Stimulated activated CD4-positive, alpha-beta T cell treated with anti-CD3 and anti-CD28 coated beads, Interleukin-1b, Interleukin-23, amount 100 ng/mL, for 48 hours (primary cell): ENCODE results near the gene PBXIP1.

Experiments used
- DNase-seq: peaks from one replicate; pipeline ENCODE4 v3.0.0-alpha.2; 2020

PBXIP1 gene

DNA sequence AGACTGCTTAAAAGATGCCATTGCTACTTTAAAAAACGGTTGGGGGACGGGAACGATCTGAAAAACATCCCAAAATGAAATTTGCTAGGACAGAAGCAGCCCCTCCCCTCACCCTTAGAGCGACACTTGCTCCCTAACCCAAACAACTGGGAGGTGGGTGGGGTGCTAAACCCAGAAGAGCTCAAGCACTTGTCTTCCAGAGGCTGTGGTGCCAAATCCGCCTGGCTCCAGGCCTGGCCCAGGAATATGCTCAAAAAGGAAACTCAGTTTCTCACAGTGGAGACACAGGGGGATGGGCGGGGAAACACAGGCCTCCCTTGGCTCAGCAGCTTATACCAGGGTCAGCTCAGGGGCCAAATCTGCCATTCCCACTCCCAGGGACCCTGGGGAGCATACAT lies 644 bp upstream of the PBXIP1 start:
- DNase-seq: no peak

DNA sequence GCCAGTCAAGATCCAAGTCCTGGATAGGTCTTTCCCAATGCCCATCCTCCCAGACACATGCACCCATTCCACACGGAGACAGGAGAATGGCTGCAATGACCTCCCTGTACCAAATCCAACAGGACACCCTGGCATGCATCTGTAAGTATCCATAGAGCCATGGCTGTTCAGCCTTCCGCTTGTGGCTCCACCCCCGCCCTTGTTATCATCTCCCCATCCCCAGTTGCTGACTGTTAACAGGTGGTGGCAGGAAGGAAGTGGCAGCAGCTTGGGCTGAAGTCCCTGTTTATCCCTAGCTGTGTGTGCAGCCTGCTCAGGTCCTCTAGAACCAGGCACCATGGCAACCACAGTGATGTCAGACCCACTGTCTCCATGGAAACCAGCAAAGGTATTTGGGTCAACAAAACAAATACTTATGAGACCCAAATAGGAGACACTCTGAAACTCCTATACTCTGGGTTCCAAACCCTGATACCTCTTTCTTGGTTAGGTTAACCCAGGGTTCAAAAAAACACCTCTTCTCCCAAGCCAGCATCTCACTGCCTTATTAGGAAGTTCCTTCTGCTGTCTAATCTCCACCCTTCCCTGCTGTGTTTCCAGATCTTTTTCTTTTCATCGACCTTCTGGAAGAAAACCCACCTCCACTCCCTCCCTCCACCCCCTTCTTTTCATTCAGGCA lies 721 bp downstream of the PBXIP1 start:
- peak; percentile 87 for DNase-seq

DNA sequence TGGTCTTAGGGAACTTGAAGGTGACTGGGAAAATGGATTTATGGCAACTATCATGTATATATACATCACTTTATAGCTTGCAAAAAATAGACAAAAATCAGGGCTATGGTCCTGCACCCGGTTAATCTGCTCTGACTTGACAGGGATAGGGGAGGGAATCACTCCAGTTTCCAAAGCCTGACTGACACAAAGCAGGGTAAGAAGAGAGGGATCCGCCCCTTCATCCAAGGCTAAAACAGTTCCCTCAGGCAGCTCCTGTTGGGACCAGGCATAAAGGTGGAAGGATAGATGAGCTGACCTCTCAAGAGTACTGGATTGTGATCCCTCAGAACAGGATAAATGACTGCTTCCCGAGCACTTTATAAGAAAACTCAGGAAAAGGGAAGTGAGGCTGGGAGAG lies 1.4 kb downstream of the PBXIP1 start:
- DNase-seq: no peak

DNA sequence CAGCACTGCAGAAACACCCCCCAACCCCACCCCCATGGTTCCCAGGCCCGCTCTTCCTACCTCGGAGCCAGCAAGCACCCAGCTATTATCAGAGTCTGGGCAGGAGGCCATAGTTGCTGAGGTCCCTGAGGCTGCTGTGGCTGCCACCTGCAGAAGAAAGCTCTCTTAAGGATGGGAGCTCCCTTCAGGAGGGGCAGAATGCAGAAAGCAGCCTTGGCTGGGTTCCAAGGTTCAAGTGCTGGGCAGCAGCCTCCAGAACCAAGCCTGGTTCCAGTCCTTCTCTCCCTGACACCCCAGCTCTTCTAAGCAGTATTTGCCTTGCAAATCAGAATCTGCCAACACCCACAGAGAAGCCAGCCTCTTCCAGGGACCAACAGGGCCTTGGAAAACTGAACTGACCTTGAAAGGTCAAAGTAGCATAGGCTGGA lies 2.3 kb downstream of the PBXIP1 start:
- no peak for DNase-seq

DNA sequence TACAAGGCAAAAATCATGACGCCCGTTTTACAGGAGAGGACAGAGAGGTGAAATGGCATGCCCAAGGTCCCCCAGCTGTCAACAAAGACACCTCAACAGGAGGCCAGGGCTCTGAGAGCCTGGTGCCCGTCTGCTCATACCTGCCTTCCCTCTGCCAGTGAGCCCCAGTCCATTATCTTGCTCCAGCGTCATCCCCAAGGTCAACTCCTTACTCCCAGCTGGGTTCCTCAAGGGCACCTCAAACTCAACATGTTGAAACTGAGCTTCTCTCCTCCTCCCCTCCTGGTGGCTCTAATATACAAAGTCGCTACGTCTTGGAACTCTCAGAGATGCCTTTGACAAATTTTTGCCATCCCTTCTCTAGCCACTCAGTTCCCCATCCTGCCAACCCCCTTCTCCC lies 3.2 kb downstream of the PBXIP1 start:
- DNase-seq: no peak

DNA sequence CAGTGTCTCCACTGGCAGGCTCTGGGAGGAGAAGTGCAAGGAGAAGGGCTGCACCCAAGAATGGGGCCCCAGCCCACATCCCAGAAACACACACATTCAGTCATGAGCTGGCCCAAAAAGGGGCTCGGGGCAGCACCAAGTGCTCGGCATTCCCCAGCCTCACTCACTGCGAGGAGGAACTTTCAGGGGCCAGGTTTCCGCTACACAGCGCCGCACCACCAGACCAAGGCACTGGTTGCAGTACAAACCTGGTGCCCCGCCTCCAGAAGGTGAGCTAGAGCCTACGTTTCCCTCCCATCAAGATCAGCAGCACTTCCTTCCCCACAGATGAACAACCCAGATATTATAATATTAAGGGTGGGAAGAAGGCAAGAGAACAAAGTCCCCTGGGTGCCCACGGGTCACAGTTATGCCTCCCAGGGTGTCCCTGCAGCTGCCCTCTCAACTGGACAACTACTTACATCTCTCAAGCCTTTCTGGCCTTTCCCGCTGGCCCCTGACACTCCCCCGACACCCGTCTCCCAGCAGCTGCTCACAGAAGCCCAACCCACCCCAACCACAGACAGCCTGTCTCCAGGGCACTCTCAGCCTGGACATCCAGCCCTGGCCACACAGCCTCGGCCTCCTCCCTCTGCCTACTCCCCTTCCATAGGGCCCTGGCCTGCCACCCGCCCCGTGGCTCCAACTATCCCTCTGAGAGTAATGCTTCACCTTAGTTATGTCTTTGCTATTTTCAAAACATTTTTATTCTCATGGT lies 3.8 kb downstream of the PBXIP1 start:
- peak; percentile 65 for DNase-seq

DNA sequence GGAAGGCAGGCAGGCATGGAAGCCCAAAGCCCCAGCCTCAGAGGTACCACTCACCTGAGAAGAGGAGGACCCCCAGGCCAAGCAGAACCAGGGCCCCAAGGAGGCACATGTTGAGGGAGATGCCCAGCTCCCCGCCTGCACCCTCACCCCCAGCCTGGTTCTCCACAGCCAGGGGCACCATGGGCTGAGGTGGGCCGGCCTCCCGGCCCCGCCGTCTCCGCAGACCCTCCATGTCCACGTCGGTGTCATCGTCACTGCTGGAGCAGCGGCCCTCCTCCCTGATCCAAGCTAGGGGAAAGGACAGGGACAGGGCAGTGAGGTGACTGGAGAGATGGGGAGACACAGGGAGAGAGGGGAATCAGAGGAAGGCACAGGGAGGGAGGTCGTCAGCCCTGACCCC lies 7.8 kb downstream of the PBXIP1 start:
- DNase-seq: no peak

DNA sequence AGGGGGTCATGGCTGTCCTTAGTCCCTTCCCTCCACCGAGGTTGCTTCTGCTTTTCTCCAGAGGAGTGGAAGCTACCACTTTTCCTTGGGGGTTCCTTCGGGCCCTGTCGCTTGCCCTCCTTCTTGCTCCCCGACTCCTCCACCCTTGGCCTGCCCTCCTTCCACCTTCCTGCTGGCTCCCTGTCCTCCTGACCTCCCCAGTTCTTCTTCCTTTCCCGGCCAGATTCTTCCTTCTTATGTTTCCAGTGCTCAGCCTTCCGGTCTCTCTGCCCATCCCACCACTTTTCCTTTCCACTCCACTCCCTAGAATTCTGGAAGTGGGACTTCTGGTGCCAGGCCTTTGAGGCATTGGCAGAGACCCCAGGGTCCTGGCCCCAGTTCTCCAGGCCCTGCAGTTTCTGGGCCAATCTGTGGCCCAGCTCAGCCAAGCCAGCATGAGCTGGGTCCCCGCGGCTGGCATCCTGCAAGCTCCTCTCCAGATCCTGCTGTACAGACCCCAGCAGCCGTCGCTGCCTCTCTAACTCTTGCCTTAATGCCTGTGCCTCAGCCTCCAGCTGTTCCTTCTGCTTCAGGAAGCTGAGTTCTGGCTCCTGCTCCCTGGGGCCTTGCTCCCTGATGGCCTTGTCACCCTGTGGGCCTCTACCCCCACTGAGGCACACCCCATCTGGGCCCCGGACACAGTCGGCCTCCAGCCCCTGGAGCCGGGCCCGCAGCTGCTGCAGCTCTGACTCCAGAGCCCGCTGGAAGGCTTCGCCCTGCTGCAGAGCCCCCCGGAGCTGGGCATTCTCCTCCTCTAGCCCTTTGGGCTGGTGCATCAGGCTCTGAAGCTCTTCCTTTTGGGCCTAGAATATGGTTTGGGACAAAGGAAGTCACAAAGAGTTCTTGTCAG lies 9.7 kb downstream of the PBXIP1 start:
- no peak for DNase-seq

DNA sequence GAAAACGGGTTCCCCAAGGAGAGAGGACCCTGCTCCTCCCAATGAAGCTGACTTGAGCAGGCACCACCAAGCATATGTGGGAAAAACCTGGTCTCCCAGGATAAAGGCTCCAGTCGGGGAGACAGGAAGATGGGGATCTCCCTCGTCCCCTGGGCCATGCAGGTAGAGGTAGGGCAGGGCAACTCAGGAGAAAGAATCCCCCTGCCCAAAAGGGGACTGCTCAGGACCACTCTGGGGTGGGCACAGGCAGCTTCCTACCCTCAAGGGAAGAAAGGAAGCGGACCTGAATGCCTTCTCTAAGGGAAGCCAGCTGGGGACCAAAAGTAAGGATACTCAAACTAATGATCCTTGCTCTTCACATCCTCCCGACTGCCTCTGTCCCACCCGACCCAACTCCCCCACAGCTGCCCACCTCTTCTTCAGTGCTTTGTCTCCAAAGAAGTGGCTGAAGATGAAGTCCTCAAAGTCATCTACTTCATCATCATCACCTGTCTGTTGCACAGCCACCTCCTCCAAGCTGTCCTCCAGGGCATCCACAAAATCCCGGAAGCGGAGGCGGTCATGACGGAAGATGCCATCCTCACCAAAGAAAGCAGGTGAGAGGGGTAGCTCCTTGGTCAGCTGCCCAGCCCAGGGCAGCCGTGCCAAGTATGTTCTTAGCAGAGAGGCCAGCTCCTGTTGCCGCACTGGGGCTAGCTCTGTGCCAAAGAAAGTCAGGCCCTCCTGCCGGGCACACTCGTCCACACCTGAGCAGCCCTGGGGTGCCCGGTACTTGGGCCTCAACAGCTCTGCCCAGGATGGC lies 10.5 kb downstream of the PBXIP1 start:
- DNase-seq: no peak

DNA sequence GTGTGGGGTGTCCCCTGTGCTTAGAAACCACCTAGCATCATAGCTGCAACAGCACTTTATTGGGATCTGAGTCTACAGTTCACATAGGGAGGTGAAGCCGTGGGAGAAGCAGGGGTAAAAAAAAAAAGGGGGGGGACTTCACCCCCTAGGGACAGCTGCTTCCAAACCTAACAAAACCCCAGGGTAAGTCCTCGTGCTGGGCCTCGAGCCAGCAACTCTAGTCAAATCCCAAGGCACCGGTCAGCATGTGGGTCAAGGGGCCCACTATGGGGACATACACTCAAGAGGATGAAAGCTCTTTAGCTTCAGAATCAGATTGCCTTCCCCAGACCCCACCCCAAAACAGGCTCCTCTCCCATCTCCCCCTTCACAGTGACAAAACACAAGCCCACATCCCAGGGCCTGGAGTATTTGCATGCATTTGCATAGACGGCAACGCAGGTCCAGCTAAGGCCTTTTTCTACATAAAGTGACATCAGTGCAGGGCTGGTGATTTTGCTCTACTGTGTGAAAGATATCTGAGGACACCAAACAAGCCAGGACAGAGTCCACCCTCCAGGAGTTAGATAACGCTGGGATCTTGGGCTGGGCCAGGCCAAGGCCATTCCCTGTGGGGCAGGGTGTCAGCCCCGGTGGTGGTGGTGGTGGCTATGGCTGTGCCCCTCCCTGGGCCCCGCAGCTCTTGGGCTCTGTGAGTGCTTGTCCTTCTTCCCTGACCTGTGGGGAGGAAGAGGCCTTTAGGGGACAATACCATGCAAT lies 11.3 kb downstream of the PBXIP1 start:
- no peak for DNase-seq

DNA sequence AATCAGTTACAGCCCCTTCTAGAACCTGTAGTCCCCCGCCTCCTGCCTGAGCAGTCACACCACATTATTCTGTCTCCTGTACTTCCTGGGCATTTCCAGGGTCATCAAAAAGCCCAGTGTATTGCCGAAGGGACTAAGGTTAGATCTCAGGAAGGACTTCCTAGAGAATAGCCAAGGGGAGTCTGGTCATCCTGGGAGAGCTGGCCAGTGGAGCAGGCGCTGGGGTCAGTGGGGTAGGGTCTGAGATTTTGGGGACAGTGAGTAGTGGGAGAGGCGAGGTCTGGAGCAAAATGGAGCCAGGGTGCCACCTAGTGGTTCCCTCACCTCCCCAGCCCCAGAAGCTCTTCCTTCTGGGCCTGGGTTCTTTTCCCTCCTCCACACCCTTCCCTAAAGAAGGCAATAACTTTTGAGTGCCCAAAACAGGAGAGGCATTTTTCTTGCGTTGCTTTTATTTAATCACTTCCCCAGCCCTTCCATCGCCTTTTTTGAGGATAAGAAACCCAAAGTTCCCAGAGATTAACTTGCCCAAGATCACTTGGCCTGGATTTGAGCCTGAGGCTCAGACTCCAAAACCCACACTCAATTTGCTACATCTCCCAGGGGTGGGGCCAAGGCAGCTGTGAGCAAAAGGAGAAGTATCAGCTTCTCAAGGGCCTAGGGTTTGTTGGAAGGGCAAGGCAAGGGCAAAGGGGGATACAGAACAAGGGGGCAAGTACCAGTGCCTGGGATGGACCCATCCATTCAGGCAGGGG lies 12.1 kb downstream of the PBXIP1 start:
- DNase-seq: no peak

DNA sequence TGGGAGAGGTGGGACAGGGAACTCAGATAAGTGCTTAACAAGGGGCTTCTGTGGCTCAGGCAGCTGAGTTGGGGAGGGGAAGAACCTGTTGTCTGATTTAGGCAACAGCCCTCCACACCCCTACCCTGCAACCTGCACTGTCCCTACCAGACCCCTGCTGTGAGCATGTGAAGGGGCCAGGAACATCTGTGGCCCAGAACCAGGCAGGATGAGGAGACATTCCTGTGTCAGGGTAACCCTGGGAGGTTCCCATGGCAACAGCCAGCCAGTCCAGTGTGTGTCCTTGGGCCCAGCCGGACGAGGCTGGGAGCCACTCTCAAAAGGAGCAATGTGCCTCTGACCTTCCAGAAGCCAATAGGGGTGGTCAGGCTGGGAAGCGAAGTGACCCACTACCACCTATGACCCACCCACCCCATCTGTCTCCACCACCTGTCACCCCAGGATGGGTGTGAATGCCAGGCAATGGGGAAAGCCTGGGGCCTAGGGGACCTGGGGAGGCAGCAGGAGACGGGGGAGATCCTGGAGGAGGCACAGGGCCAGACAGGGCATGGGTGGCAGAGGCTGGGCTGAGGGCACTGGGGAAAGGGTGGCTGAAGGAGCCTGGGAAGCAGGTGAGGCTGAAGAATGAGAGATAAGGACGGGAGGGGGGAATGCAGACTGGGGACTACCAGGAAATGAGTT lies 14.4 kb downstream of the PBXIP1 start:
- no peak for DNase-seq

DNA sequence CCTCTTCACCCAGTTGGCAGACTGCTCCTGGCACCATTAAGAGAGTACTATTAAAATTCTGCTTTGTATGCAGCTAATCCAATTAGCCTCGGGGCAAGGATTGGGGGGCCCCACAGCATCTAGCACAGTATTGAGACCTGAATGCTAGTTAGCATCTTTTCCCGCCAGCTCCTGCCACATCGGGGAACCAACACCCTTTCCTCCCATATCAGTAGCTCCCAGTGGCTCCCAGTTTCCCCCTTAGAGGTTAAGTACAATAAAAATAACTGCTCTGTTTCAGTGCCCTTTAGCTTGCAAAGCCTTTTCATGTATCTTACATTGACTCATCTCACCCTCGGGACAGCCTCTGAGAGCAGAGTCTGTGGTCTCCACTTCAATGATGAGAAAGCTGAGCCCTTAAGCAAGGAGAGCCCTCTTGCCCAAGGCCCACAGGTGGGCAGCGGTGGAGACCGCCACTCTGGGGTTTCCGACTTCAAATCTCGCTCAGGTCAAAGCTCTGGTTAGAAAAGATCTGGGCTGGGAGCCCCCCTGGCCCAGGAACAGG lies 15.2 kb downstream of the PBXIP1 start:
- peak; percentile 19 for DNase-seq

DNA sequence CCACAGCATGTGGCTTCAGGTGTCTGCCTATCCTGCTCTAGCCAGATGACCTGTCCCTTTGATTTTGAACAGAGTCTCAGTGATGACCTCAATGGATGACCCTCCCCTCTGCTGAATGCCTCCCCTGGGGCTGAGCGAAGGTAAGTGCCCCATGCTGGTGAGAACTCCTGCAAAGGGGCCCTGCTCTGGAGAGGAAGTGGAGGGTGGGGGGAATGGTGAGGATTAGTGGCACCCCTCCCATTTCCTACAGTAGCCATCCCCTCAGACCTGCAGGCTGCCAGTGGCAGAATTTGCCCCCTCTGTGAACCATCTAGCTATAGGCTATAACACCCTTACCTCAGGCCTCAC lies 15.7 kb downstream of the PBXIP1 start:
- DNase-seq: no peak

DNA sequence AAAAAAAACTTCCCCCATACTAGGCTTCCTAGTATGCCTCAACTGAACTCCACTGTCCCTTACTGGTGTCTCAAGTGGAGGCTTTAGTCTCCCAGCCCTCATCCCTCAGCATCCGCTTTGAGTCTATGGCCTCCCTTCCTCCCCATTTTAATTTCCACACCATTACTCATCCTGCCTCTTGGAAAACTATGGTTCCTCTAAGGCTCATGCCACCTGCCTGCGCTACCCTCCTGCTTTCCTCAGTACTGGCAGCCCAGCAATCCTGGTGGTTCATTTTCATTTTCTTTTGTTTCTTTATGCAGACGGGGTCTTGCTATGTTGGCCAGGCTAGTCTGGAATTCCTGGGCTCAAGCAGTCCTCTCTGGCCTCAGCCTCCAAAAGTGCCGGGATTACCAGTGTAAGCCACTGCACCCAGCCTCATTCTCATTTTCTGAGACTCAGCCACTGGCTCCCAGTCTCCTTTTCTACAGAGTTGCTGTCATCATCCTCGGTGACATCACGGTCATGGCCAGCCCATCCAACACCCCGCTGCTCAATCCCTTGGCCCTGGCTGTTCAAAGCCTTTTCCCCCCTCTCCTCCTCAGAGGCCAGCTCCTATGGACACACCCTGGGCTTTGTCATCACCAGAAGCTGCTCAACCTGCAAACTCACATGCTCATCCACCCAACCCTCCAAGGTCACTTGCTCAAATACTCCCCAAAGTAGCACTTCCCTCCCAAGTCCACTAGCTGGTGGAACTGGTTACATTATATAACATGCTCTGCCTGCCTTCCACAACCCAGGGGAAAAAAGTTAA lies 17.1 kb downstream of the PBXIP1 start:
- DNase-seq: no peak

DNA sequence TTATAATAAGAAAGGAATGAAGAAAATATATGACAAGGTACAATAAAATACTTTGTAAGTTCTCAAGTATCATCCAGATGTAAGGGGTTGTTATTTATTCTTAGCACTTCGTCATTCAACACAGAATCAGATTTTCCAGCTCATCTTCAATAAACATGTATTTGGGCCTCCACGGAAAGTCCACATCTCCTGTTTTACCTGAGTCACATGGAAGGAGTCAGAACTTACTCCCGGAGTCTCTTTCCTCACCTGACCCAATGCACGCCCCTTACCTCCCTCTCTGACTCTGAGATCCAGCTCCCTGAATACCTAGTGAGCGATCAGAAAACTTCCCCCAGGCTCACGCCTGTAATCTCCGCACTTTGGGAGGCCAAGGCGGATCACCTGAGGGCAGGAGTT lies 17.9 kb downstream of the PBXIP1 start:
- DNase-seq: no peak

DNA sequence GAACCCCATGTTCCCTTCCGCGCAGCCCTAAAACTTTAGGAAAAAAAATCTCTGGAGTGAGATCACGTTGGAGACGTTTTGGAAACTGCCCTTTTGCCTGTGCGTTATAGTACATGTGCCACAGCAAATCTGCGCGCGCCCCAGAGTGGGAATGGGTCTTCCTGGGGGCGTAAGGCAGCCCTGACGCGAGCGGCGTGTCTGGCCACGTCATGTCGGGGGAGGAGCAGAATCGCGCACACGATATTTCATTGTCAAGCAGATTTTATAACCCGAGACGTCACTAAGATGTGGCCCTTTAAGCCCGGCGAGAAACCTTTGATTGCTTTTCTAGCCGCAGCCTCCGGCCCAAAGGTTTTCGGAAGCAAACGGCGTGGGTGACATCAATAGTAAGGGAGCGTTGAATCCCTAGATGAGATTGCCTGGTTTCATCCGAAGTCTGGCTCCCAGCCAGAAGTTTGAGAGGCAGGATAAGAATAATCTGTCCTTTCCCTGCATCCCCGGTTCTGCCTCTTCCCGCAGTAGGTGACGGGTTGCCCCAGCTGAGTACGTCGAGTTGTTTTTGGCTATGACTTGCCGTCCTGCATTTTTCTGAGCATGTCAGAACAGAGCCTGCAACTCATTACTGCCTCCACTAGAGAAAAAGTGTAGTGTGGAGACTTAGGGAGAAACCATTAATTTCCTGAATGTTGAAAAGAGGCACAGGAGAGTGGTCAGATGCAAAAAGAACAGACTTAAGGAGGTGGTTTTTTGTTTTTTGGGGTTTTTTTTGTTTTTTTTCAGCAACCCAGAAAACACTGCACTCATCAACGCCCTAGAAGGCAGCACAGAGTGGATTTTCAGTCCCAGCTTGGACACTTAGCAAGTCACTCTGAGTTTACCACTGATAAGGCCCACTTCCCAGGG lies 18.6 kb downstream of the PBXIP1 start:
- peak; percentile 90 for DNase-seq

DNA sequence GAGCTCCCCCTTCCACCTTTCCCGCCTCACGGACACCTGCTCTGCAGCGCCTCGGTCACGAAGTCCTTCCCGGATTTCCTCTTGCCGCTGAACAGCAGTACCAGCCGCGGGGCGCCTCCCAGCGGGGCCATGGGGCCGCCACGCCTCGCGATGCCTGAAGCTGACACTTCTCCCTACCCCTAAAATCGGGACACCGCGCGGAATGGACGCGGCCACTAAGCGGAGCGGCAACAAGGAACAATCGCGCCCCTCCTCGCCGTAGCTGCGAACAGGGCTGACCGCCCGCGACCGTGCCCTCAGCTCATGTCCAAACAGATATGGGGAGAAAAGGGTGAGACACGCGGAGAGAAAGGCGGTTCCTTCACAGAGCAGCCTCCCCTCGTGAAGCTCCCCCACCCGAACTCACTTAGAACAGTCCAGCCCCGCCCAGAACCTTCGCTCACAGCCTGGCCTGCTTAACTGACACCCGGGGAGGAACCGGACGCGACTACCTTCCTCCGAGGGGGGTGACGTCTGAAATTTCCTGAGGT lies 19.3 kb downstream of the PBXIP1 start, which contains the start of gene PMVK:
TSS of gene PMVK (minus strand) at position 165 of the 530 bp plus-strand sequence. CDS start at position 131, 34 bp downstream.
- peak; percentile 95 for DNase-seq
